Small intestine (tissue), 7 donors: ENCODE data around the gene CIDEC. TPM values are rescaled to one million over a fixed set of nuclear protein-coding genes. Genes with fewer than 3 reads are reported as not detected.

Experiments
- DNase-seq, 2 donors: peaks; one replicate each; pipeline versions ENCODE4 v3.0.0 to v3.0.0-alpha.2; 2013
- FAIRE-seq: peaks from 2 replicates; lab custom pipeline; 2012; peaks lifted over from hg19 to GRCh38; lab: Jason Lieb, UNC
- H3K27ac ChIP-seq, 3 donors: one replicate each; pipeline ENCODE4 v1.5.1; 2013; ENCODE audit warnings: low read length in 2 of 3, mild to moderate bottlenecking in 2 of 3, control low read depth in 1 of 3, inconsistent platforms in 1 of 3, low read depth in 1 of 3, moderate library complexity in 1 of 3
- H3K27me3 ChIP-seq, 3 donors: one replicate each; pipeline ENCODE4 v1.6.1; 2013; ENCODE audit warnings: low read length in 3 of 3, inconsistent platforms in 1 of 3; ENCODE audit not compliant: control insufficient read depth in 3 of 3, insufficient read depth in 3 of 3
- H3K36me3 ChIP-seq, 3 donors: one replicate each; pipeline ENCODE4 v1.6.1; 2013; ENCODE audit warnings: low read length in 3 of 3, inconsistent platforms in 1 of 3, low read depth in 1 of 3, mild to moderate bottlenecking in 1 of 3, moderate library complexity in 1 of 3; ENCODE audit not compliant: control insufficient read depth in 3 of 3, insufficient read depth in 2 of 3
- H3K4me1 ChIP-seq, 3 donors: one replicate each; pipeline ENCODE4 v1.6.1; 2013; ENCODE audit warnings: low read length in 2 of 3, inconsistent platforms in 1 of 3, low read depth in 1 of 3, mild to moderate bottlenecking in 1 of 3, moderate library complexity in 1 of 3; ENCODE audit not compliant: control insufficient read depth in 3 of 3, insufficient read depth in 2 of 3
- H3K4me3 ChIP-seq, 3 donors: one replicate each; pipeline ENCODE4 v1.5.1; 2013; ENCODE audit warnings: low read length in 3 of 3, control low read depth in 1 of 3, inconsistent platforms in 1 of 3, low read depth in 1 of 3, mild to moderate bottlenecking in 1 of 3, moderate library complexity in 1 of 3
- H3K9me3 ChIP-seq, 2 donors: one replicate each; pipeline ENCODE4 v1.6.1; 2013; ENCODE audit warnings: low read depth in 1 of 2, low read length in 1 of 2; ENCODE audit not compliant: control insufficient read depth in 2 of 2, insufficient read depth in 1 of 2
- WGBS, 3 donors: extraction: QIAGEN DNeasy Blood & Tissue Kit; methylation state at CpG; one replicate each; pipeline ENCODE4 v1.1.7; 2013; 5-methylcytosine and 5-hydroxymethylcytosine counted together
- polyA plus RNA-seq, 4 donors: library from polyadenylated mRNA; stranded (reverse) in 3 of 4; unstranded in 1 of 4; fragments of 200-250 nt in 3 of 4; fragments of 120-200 nt in 1 of 4; gene quantifications; one replicate each; pipeline versions ENCODE4 v1.2.1 to v1.2.3, GENCODE V29; 2013
- donor health status: healthy with polysubstance abuse.
- donor health status: control.
- donor health status: control.
- donor health status: Bipolar disorder and iron deficiency.
- donor health status: healthy.

Gene CIDEC
- polyA plus RNA-seq, 4 donors = 19.0 to 748 (median 310) TPM

DNA sequence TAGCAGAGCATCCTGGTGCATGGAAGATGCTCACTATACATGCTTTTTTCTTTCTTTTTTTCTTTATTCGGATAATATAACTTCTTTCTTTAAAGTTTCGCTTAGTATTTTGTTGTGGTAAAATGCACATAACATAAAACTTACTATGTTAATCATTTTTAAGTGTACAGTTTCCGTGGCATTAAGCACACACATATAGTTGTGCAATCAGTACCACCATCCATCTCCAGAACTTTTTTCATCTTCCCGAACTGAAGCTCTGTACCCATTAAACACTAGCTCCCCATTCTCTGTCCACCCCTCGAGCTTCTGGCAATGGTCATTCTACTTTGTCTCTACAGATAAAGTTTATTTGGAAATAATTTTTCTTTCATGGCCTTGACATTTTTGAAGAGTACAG is 9.4 kb upstream of the CIDEC start:
- Histone ChIP-seq H3K27ac (no peak overlapping the region), H3K9me3 (no peaks in the 10 kb centered on the region), H3K4me3 (no peak overlapping the region), H3K4me1 (peaks cover 6 to 12% (median 7%) of the 10 kb centered on the region in 3 donors), H3K27me3 (no peaks in the 10 kb centered on the region), H3K36me3 (peaks cover 3 to 19% (median 3%) of the 10 kb centered on the region in 3 donors)
- FAIRE-seq (no peak), DNase-seq (no peak)
- 75 to 86% (median 84%) methylated on average over 5 of the region's 5 CpGs for WGBS, 3 donors

DNA sequence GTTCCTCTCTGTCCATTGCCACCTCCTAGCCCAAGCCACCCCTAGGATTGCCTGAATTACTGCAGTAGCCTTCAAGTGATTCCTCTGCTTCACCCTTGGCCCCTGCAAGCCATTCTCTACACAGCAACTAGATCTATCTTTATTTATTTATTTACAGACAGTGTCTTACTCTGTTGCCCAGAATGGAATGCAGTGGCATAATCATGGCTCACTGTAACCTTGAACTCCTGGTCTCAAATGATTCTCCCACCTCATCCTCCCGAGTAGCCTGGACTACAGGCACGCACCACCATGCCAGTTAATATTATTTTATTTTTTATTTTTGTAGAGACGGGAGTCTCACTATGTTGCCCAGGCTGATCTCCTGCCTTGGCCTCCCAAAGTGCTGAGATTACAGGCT is 8.5 kb upstream of the CIDEC start:
- no peaks in the 10 kb centered on the region for H3K27me3 ChIP-seq
- no peak for DNase-seq
- no peak overlapping the region for H3K27ac ChIP-seq
- peaks cover 3 to 18% (median 3%) of the 10 kb centered on the region in 3 donors for H3K36me3 ChIP-seq
- peaks cover 5 to 20% (median 6%) of the 10 kb centered on the region in 3 donors for H3K4me1 ChIP-seq
- no peak for FAIRE-seq
- WGBS, 3 donors = 80 to 90% (median 82%) methylated on average over 3 of the region's 3 CpGs
- no peak overlapping the region for H3K4me3 ChIP-seq
- no peaks in the 10 kb centered on the region for H3K9me3 ChIP-seq

GRCh38 chr3:9887480-9887879 is 7.4 kb upstream of the CIDEC start:
- H3K36me3 ChIP-seq = peaks cover 0 to 9% (median 0%) of the 10 kb centered on the region in 3 donors
- WGBS, 3 donors = 85 to 92% (median 92%) methylated on average over 5 of the region's 5 CpGs
- no peaks in the 10 kb centered on the region for H3K27me3 ChIP-seq
- FAIRE-seq = no peak
- no peak overlapping the region for H3K27ac ChIP-seq
- no peaks in the 10 kb centered on the region for H3K9me3 ChIP-seq
- H3K4me3 ChIP-seq = no peak overlapping the region
- peaks cover 1 to 21% (median 6%) of the 10 kb centered on the region in 3 donors for H3K4me1 ChIP-seq
- no peak for DNase-seq

GRCh38 chr3:9886328-9886727 is 6.3 kb upstream of the CIDEC start:
- H3K27me3 ChIP-seq = no peaks in the 10 kb centered on the region
- no peak overlapping the region for H3K27ac ChIP-seq
- FAIRE-seq = no peak
- H3K36me3 ChIP-seq = no peaks in the 10 kb centered on the region
- H3K9me3 ChIP-seq = no peaks in the 10 kb centered on the region
- no peak for DNase-seq
- H3K4me1 ChIP-seq = peaks cover 0 to 21% (median 0%) of the 10 kb centered on the region in 3 donors
- no peak overlapping the region for H3K4me3 ChIP-seq

DNA sequence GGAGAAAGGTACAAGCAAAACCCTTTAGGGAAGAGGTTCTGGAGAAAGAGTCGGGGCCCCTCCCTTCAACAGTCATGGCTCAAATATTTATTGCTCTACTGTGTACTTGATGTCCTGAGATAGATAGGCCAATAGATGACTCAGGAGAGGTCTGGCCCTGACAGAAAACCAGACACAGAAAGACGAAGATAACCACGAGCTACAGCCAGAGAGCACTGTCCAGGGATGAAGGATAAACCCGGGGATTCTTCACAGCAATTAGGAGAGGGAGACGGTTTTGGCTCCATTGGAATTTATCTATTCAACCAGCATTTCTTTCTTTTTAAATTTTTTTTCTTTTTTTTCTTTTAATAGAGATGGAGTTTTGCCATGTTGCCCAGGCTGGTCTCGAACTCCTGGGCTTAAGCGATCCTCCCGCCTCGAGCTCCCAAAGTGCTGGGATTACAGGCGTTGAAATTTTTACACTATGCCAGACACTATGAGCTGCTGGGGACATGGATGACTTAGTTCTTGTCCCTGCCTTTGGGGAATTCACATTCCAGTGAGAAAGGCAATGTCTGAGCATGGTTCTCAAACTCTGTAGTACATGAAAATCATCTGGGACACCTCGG is 4.6 kb upstream of the CIDEC start:
- no peaks in the 10 kb centered on the region for H3K36me3 ChIP-seq
- 22 to 62% (median 48%) methylated on average over 11 of the region's 11 CpGs for WGBS, 3 donors
- no peaks in the 10 kb centered on the region for H3K9me3 ChIP-seq
- no peak overlapping the region for H3K4me3 ChIP-seq
- peak; percentile 89 to 97 for DNase-seq
- peak overlapping the region; percentile 89 to 91 (median 90) for H3K27ac ChIP-seq
- H3K27me3 ChIP-seq = no peaks in the 10 kb centered on the region
- FAIRE-seq = no peak
- peaks cover 0 to 17% (median 0%) of the 10 kb centered on the region in 3 donors for H3K4me1 ChIP-seq

GRCh38 chr3:9883706-9884554 is 3.9 kb upstream of the CIDEC start:
- H3K9me3 ChIP-seq = no peaks in the 10 kb centered on the region
- no peak for FAIRE-seq
- peaks cover 0 to 25% (median 0%) of the 10 kb centered on the region in 3 donors for H3K4me1 ChIP-seq
- no peak overlapping the region for H3K4me3 ChIP-seq
- H3K27me3 ChIP-seq = no peaks in the 10 kb centered on the region
- peak overlapping the region; percentile 89 to 91 (median 90) for H3K27ac ChIP-seq
- DNase-seq = no peak
- H3K36me3 ChIP-seq = no peaks in the 10 kb centered on the region
- WGBS, 3 donors = 63 to 74% (median 74%) methylated on average over 7 of the region's 7 CpGs

GRCh38 chr3:9881441-9881840 is 1.4 kb upstream of the CIDEC start:
- no peaks in the 10 kb centered on the region for H3K9me3 ChIP-seq
- peaks cover 0 to 2% (median 0%) of the 10 kb centered on the region in 3 donors for H3K36me3 ChIP-seq
- H3K4me1 ChIP-seq = peaks cover 0 to 37% (median 0%) of the 10 kb centered on the region in 3 donors
- no peaks in the 10 kb centered on the region for H3K27me3 ChIP-seq
- H3K4me3 ChIP-seq = no peak overlapping the region
- no peak for DNase-seq
- WGBS, 3 donors = 87 to 97% (median 93%) methylated on average over 1 of the region's 1 CpG
- H3K27ac ChIP-seq = no peak overlapping the region
- no peak for FAIRE-seq

DNA sequence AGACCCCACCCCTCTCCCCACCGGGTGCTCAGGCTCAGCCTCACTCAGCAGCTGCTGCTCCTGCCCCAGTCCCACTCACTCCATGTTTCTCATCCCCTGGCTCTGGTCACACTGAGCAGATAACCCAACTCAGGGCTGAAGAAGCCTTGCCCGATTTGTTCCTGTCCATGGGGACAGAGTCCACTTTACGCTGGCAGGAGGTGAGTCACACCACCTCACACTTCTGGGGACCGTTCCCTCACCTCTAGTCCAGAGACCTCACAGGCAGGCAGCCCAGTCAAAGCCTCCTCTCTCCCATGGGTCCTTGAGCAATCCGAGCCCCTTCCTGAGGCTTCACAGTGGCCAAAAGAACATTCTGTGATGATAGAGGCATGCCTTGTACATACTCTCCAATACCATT is 1.4 kb downstream of the CIDEC start:
- no peak for FAIRE-seq
- Histone ChIP-seq H3K36me3 (peaks cover 0 to 2% (median 0%) of the 10 kb centered on the region in 3 donors), H3K27ac (peak overlapping the region; percentile 67 to 86 (median 69)), H3K4me1 (peaks cover 0 to 23% (median 0%) of the 10 kb centered on the region in 3 donors), H3K4me3 (peak overlapping the region in 2 of 3 donors; percentile 20 to 50), H3K27me3 (no peaks in the 10 kb centered on the region), H3K9me3 (no peaks in the 10 kb centered on the region)
- peak; percentile 88 to 97 for DNase-seq
- WGBS, 3 donors = 20 to 57% (median 39%) methylated on average over 5 of the region's 5 CpGs
